AG10803 (cell line): Measurements from ENCODE around the gene RPS15A.

Source experiments
- DNase-seq: peaks from one replicate; pipeline ENCODE4 v3.0.0; 2010; ENCODE audit warnings: low read depth
- H3K4me3 ChIP-seq: 2 replicates; pipeline ENCODE4 v1.5.1; 2011; ENCODE audit warnings: mild to moderate bottlenecking, low read length, control low read depth
- CTCF ChIP-seq: conservative IDR thresholded peaks from 2 replicates; pipeline ENCODE4 v1.5.1; 2011; ENCODE audit warnings: mild to moderate bottlenecking, low read length, control low read depth, inconsistent platforms

The RPS15A gene

DNA sequence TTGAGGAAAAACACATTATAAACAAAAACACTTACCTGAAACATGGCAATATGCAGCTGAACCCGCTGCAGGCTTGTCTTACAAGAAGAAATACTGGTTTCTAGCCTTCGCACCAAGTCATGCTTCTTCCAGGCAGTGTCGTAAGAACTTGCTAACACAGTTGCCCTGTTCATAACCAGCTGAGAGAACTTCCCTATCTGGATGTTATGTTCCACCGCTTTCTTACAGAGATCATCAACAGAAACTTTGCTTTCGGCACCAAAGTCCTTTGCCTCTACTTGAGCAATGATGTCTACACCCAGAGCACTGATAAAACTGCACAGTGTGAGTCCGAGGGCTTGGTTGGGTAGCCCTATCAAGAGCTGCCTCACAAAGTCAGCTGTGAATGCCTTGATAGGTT, 39.1 kb upstream of the RPS15A start:
- TF ChIP-seq CTCF = no peak

GRCh38 chr16:18827890-18828289, 37.8 kb upstream of the RPS15A start:
- H3K4me3 ChIP-seq = no peak overlapping the region
- no peak for DNase-seq
- no peak for TF ChIP-seq CTCF

More for the DNA sequence above, 39.1 kb upstream of the RPS15A start:
- H3K4me3 ChIP-seq = no peak overlapping the region
- no peak for DNase-seq

DNA sequence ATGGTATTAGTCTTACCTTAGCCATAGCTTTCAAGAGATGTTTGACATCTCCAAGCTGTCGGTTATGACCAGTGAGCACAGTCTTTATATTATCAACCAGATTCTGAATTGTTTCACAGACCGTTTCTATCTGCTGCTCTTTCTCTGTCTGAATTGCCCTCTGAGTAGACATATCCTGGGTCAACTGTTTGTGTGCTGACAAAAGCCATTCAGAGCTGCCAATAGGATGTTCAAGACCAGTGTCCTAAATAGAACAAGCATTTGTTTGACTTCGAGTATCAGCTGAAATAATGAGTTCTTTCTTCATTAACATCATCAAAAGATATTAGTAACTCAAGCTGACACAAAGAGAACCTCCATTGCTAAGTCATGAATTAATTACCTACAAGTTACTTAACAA, 26.2 kb upstream of the RPS15A start:
- H3K4me3 ChIP-seq = no peak overlapping the region
- DNase-seq = no peak
- TF ChIP-seq CTCF = no peak

GRCh38 chr16:18811925-18812324, 21.8 kb upstream of the RPS15A start:
- H3K4me3 ChIP-seq = no peak overlapping the region
- no peak for DNase-seq
- no peak for TF ChIP-seq CTCF

DNA sequence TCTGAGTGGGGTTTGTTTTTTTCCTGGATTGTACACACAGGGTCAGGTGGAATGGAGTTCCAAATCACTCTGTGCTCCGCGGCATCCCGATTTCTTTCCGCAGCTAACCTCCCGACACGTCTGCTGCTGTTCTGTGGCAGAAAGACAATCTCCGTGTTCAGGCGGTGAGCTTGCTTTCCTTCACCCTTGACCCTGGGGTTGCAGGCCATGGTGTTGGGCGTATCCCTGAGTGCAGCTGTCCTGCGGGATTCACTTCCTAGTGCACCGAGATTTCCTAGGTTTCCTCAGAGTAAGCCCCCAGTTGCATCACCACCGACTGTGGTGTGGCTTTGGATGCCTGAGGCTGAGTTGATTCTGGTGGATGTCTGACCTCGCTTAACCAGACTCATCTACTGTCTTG, 19.0 kb upstream of the RPS15A start:
- H3K4me3 ChIP-seq = no peak overlapping the region
- DNase-seq = no peak
- TF ChIP-seq CTCF = no peak

GRCh38 chr16:18805257-18805773, 15.2 kb upstream of the RPS15A start:
- DNase-seq = no peak
- no peak for TF ChIP-seq CTCF
- no peak overlapping the region for H3K4me3 ChIP-seq

- no peak overlapping the region for H3K4me3 ChIP-seq
- DNase-seq = no peak
- TF ChIP-seq CTCF = no peak
Measured at GRCh38 chr16:18804540-18804939, 14.4 kb upstream of the RPS15A start.
